Measurements from ENCODE around the gene PEX16. TPM values are rescaled to one million over a fixed set of nuclear protein-coding genes. Genes with fewer than 3 reads are reported as not detected.

PEX16 gene
- total RNA-seq, 4 donors from 2014 or later = 18.3 to 25.5 (median 22.1) TPM

GRCh38 chr11:45869551-45869950, 48.1 kb downstream of the PEX16 start:
- no peaks in the 10 kb centered on the region for H3K4me1 ChIP-seq
- H3K36me3 ChIP-seq = peaks cover 23 to 100% (median 47%) of the 10 kb centered on the region in 3 donors
- no peaks in the 10 kb centered on the region for H3K9me3 ChIP-seq
- intact Hi-C loops (cut with DNase I) = no loop called here
- 76% methylated on average over 3 of the region's 12 CpGs; no CpG with 5 or more reads in 1 of the 2 donors for WGBS, 2 donors
- no peak for TF ChIP-seq POLR2A (IDR thresholded peaks at IDR 0.05)
- TF ChIP-seq, protein P1, sequence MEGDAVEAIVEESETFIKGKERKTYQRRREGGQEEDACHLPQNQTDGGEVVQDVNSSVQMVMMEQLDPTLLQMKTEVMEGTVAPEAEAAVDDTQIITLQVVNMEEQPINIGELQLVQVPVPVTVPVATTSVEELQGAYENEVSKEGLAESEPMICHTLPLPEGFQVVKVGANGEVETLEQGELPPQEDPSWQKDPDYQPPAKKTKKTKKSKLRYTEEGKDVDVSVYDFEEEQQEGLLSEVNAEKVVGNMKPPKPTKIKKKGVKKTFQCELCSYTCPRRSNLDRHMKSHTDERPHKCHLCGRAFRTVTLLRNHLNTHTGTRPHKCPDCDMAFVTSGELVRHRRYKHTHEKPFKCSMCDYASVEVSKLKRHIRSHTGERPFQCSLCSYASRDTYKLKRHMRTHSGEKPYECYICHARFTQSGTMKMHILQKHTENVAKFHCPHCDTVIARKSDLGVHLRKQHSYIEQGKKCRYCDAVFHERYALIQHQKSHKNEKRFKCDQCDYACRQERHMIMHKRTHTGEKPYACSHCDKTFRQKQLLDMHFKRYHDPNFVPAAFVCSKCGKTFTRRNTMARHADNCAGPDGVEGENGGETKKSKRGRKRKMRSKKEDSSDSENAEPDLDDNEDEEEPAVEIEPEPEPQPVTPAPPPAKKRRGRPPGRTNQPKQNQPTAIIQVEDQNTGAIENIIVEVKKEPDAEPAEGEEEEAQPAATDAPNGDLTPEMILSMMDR (IDR thresholded peaks at IDR 0.05) = no peak
- no peak overlapping the region for H3K4me3 ChIP-seq
- H3K27me3 ChIP-seq = no peaks in the 10 kb centered on the region
- no peak for DNase-seq
- H3K27ac ChIP-seq = no peak overlapping the region

DNA sequence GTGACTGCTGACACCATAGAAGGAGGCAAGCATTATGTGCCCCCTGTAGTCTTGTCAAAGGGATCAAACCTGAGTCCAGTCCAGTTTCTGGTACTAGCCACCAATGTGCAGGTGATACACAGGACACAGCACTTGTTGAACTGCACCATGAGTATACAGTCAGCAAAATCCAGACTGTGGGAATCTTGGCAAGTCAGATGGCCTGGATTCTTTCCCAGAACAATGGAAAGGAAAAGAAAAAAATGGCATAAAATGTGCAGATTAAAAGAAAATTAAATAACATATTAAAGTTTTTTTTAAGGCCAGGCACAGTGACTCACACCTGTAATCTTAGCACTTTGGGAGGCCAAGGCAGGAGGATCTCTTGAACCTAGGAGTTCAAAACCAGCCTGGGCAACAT, 53.6 kb downstream of the PEX16 start:
- no peak for TF ChIP-seq POLR2A (IDR thresholded peaks at IDR 0.05)
- TF ChIP-seq, protein P1 (IDR thresholded peaks at IDR 0.05) = no peak
- no peak for DNase-seq
- no peak overlapping the region for H3K4me3 ChIP-seq
- H3K9me3 ChIP-seq = no peaks in the 10 kb centered on the region
- H3K27ac ChIP-seq = no peak overlapping the region
- peaks cover 8 to 99% (median 48%) of the 10 kb centered on the region in 3 donors for H3K36me3 ChIP-seq
- H3K4me1 ChIP-seq = peaks cover 5 to 14% (median 11%) of the 10 kb centered on the region in 3 donors
- intact Hi-C loops (cut with DNase I) = no loop called here
- no peaks in the 10 kb centered on the region for H3K27me3 ChIP-seq

DNA sequence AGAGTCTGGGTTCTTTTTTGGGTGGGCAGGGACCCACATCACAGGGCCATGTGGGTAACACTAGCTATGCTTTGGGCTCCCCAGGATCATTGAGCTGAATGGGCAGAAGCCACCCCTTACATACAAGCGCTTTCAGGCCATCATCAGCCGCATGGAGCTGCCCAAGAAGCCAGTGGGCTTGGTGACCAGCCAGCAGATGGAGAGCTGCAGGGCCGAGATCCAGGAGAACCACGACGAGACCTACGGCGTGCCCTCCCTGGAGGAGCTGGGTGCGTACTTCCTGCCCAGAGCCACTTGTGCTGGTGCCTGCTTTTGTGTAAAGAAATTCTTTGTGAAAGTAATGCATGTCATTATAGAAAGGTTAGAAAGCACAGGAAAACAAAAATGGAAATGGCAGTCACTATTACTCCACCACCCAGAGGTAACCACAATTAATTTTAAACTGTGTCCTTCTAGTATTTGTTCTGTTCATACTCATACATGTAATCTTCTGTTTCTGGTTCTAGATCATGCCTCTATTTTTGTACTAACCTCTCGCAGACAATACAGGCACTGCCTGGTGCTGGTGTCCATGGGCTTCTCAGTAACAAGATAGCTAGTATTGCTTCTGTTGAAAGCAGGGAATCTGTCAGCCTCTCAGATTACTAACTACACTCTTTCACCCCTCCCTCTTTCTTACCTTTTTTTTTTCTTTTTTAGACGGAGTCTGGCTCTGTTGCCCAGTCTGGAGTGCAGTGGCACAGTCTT, 56.7 kb downstream of the PEX16 start:
- no peaks in the 10 kb centered on the region for H3K9me3 ChIP-seq
- TF ChIP-seq, protein P1 (IDR thresholded peaks at IDR 0.05) = no peak
- no peak for TF ChIP-seq POLR2A (IDR thresholded peaks at IDR 0.05)
- H3K4me1 ChIP-seq = peaks cover 23 to 42% (median 38%) of the 10 kb centered on the region in 3 donors
- peak overlapping the region in 3 of 4 donors; percentile 72 to 77 (median 75) for H3K27ac ChIP-seq
- no peak overlapping the region for H3K4me3 ChIP-seq
- intact Hi-C loops (cut with DNase I) = no loop called here
- no peaks in the 10 kb centered on the region for H3K27me3 ChIP-seq
- WGBS, 2 donors = 88 to 89% methylated on average over 7 to 10 of the region's 10 CpGs
- no peak for DNase-seq
- H3K36me3 ChIP-seq = peaks cover 4 to 99% (median 39%) of the 10 kb centered on the region in 3 donors

DNA sequence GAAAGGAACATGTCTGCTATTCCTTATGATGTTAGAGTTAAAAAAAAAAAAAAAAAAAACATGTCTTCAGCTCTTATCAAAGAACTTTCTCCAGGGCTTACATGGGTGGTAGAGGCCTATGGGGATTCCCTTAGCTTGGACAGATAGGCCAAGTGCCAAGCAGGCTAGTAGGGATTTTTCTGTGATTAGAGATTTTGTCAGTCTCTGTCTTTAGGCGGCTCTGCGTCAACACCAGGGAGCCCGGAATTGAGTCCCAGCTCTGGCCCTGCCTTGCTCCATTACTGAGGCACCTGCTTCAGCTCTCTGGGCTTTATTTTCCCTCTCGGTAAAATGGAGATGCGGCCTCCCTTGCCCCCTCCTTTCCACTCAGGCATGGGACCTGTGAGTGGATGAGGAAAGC, 57.3 kb downstream of the PEX16 start:
- no peak overlapping the region for H3K4me3 ChIP-seq
- peak overlapping the region; percentile 63 to 77 (median 74) for H3K27ac ChIP-seq
- TF ChIP-seq, protein P1 (IDR thresholded peaks at IDR 0.05) = no peak
- no peak for TF ChIP-seq POLR2A (IDR thresholded peaks at IDR 0.05)
- H3K36me3 ChIP-seq = peaks cover 4 to 97% (median 35%) of the 10 kb centered on the region in 3 donors
- WGBS, 2 donors = 88 to 96% methylated on average over 5 of the region's 5 CpGs
- H3K4me1 ChIP-seq = peaks cover 23 to 47% (median 42%) of the 10 kb centered on the region in 3 donors
- H3K9me3 ChIP-seq = no peaks in the 10 kb centered on the region
- no peak for DNase-seq
- no peaks in the 10 kb centered on the region for H3K27me3 ChIP-seq
- intact Hi-C loops (cut with DNase I) = no loop called here

Other genes with a start within 250 kb of the PEX16 start
- gene SLC35C1, start 112.7 kb downstream of the PEX16 start, total RNA-seq = 10 to 100 TPM; 23.6 to 68.6 (median 28.2) TPM
- 10 to 100 TPM in 3 of 4 donors, 1 to 10 TPM in 1; 5.6 to 21.0 (median 13.4) TPM for gene CRY2, start 70.4 kb downstream of the PEX16 start, total RNA-seq
- 1 to 10 TPM in 3 of 4 donors, under 1 TPM in 1; 0.57 to 4.0 (median 1.3) TPM for gene MAPK8IP1, start 32.2 kb downstream of the PEX16 start, total RNA-seq
- 1 to 10 TPM in 2 of 4 donors, under 1 TPM in 1, not detected in 1; 0.57 to 2.1 (median 1.2) TPM for gene FREY1, start 10.6 kb downstream of the PEX16 start, total RNA-seq
- gene LARGE2, start 4.8 kb upstream of the PEX16 start, total RNA-seq = 10 to 100 TPM; 12.4 to 18.3 (median 15.5) TPM
- gene PHF21A, start 203.6 kb upstream of the PEX16 start, total RNA-seq = 10 to 100 TPM; 11.2 to 22.3 (median 15.9) TPM

Data from esophagus squamous epithelium (tissue), 5 donors.